ENCODE results near the gene TBC1D21. TPM values are rescaled to one million over a fixed set of nuclear protein-coding genes. Genes with fewer than 3 reads are reported as not detected.

TBC1D21 gene
- total and polyA plus RNA-seq, 2 donors from 2014 or later, result not detected

- H3K27ac ChIP-seq (ENCODE audit: low read depth in 2 of 2, low read length in 2 of 2), result no peak overlapping the region
- peaks cover 4 to 25% (median 15%) of the 10 kb centered on the region in 3 donors for H3K4me1 ChIP-seq (ENCODE audit: control insufficient read depth in 2 of 3, insufficient read depth in 2 of 3, low read depth in 1 of 3, low read length in 3 of 3)
- no peaks in the 10 kb centered on the region for H3K27me3 ChIP-seq (ENCODE audit: control insufficient read depth, insufficient read depth, low read length)
- intact Hi-C loops (cut with DNase I), result no loop called here
- no peak for TF ChIP-seq CTCF (IDR thresholded peaks at IDR 0.05; ENCODE audit: borderline replicate concordance, extremely low read depth, insufficient read depth)
- DNase-seq, result peak in 1 of 5 donors; percentile 29
- H3K36me3 ChIP-seq (ENCODE audit: control insufficient read depth in 2 of 3, insufficient read depth in 3 of 3, low read length in 3 of 3), result no peaks in the 10 kb centered on the region
- FAIRE-seq, result no peak
- no peaks in the 10 kb centered on the region for H3K9me3 ChIP-seq (ENCODE audit: control insufficient read depth in 2 of 3, insufficient read depth in 1 of 3, low read length in 3 of 3)
- no peak overlapping the region for H3K4me3 ChIP-seq (ENCODE audit: low read length in 3 of 3)
- no peak overlapping the region for H3K9ac ChIP-seq (ENCODE audit: low read length in 3 of 3)
Measured at GRCh38 chr15:73932381-73933191, 59.2 kb downstream of the TBC1D21 start.

DNA sequence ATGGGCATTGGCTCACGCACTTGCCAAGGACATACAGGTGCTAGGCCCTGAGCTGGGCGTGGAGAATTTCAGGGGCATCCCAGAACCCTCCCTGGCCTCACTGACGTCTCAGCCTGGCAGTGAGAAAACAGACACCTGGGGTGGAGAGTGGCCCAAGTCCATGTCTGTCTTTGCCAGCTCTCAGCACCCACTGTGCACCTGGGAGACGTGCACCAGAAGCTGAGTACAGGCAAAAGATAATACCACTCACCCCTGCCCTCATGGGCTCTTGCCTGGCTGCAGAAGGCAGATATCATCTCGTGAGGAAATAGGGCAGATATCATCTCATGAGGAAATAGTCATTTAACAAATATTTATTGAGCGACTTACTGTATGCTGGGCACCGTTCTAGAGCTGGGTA is 60.9 kb downstream of the TBC1D21 start:
- peaks cover 4 to 18% (median 11%) of the 10 kb centered on the region in 3 donors for H3K4me1 ChIP-seq (ENCODE audit: control insufficient read depth in 2 of 3, insufficient read depth in 2 of 3, low read depth in 1 of 3, low read length in 3 of 3)
- DNase-seq, result no peak
- H3K4me3 ChIP-seq (ENCODE audit: low read length in 3 of 3), result no peak overlapping the region
- TF ChIP-seq CTCF (IDR thresholded peaks at IDR 0.05; ENCODE audit: borderline replicate concordance, extremely low read depth, insufficient read depth), result no peak
- no peak overlapping the region for H3K27ac ChIP-seq (ENCODE audit: low read depth in 2 of 2, low read length in 2 of 2)
- intact Hi-C loops (cut with DNase I), result no loop called here
- no peaks in the 10 kb centered on the region for H3K9me3 ChIP-seq (ENCODE audit: control insufficient read depth in 2 of 3, insufficient read depth in 1 of 3, low read length in 3 of 3)
- no peak for FAIRE-seq
- no peaks in the 10 kb centered on the region for H3K27me3 ChIP-seq (ENCODE audit: control insufficient read depth, insufficient read depth, low read length)
- no peak overlapping the region for H3K9ac ChIP-seq (ENCODE audit: low read length in 3 of 3)
- no peaks in the 10 kb centered on the region for H3K36me3 ChIP-seq (ENCODE audit: control insufficient read depth in 2 of 3, insufficient read depth in 3 of 3, low read length in 3 of 3)

DNA sequence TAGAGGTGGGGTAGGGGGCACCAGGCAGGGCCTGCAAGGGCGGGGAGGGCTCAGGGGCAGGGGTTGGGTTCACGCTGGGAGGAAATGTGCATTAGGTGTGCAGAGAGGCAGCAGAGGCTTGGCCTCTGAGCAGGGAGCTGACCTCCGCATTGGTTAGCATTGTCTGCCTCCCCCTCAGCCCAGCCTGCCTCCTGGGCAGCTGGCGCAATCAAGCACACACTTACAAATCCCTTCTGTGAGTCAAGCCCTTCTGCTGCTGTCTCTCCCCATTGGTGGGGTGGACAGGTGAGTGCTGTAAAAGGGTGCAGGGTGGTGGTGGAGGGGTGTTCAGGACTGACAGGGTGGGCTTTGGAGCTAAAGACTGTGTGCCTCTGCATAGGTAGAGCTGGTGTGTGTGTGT is 62.2 kb downstream of the TBC1D21 start:
- FAIRE-seq (no peak), DNase-seq (peak in 1 of 5 donors; percentile 57)
- intact Hi-C loops (cut with DNase I), result no loop called here
- Histone ChIP-seq H3K4me3 (ENCODE audit: low read length in 3 of 3) (no peak overlapping the region), H3K9ac (ENCODE audit: low read length in 3 of 3) (no peak overlapping the region), H3K27me3 (ENCODE audit: control insufficient read depth, insufficient read depth, low read length) (no peaks in the 10 kb centered on the region), H3K4me1 (ENCODE audit: control insufficient read depth in 2 of 3, insufficient read depth in 2 of 3, low read depth in 1 of 3, low read length in 3 of 3) (peaks cover 4 to 17% (median 8%) of the 10 kb centered on the region in 3 donors), H3K36me3 (ENCODE audit: control insufficient read depth in 2 of 3, insufficient read depth in 3 of 3, low read length in 3 of 3) (no peaks in the 10 kb centered on the region), H3K27ac (ENCODE audit: low read depth in 2 of 2, low read length in 2 of 2) (no peak overlapping the region), H3K9me3 (ENCODE audit: control insufficient read depth in 2 of 3, insufficient read depth in 1 of 3, low read length in 3 of 3) (no peaks in the 10 kb centered on the region)
- no peak for TF ChIP-seq CTCF (IDR thresholded peaks at IDR 0.05; ENCODE audit: borderline replicate concordance, extremely low read depth, insufficient read depth)
